Smooth muscle cell (in vitro differentiated cells): ENCODE measurements around the gene CAPN3. TPM values are rescaled to one million over a fixed set of nuclear protein-coding genes. Genes with fewer than 3 reads are reported as not detected.
A peak's percentile ranks its signal among the peaks of the same experiment; 100 is the strongest.

ENCODE experiments used
- DNase-seq: peaks from one replicate; lab custom pipeline; 2025; ENCODE audit not compliant: unreplicated experiment; lab: John Stamatoyannopoulos, UW
- H2AFZ ChIP-seq: fragments of 200-600 bp; sonication (generic); 2 replicates; pipeline ENCODE4 v1.6.0; 2016; ENCODE audit warnings: antibody characterized with exemption, low read depth, mild to moderate bottlenecking
- H3F3A ChIP-seq: fragments of 200-600 bp; sonication (generic); 2 replicates; pipeline ENCODE4 v1.6.0; 2017; ENCODE audit warnings: antibody characterized with exemption, low read depth
- H3K27ac ChIP-seq: fragments of 200-600 bp; sonication (generic); 2 replicates; pipeline ENCODE4 v1.5.1; 2016; ENCODE audit warnings: low read depth, mild to moderate bottlenecking
- H3K27me3 ChIP-seq: fragments of 200-600 bp; sonication (generic); 2 replicates; pipeline ENCODE4 v1.6.1; 2016; ENCODE audit warnings: low read depth, mild to moderate bottlenecking
- H3K36me3 ChIP-seq: fragments of 200-600 bp; sonication (generic); 2 replicates; pipeline ENCODE4 v1.5.1; 2016; ENCODE audit warnings: low read depth
- H3K4me1 ChIP-seq: fragments of 200-600 bp; sonication (generic); 2 replicates; pipeline ENCODE4 v1.5.1; 2016; ENCODE audit warnings: low read depth
- H3K4me2 ChIP-seq: fragments of 200-600 bp; sonication (generic); 2 replicates; pipeline ENCODE4 v1.6.0; 2016; ENCODE audit warnings: mild to moderate bottlenecking
- H3K4me3 ChIP-seq: fragments of 200-600 bp; sonication (generic); 2 replicates; pipeline ENCODE4 v1.5.1; 2016; ENCODE audit warnings: mild to moderate bottlenecking
- H3K79me2 ChIP-seq: fragments of 200-600 bp; sonication (generic); 2 replicates; pipeline ENCODE4 v1.6.0; 2016; ENCODE audit warnings: low read depth, mild to moderate bottlenecking
- H3K9ac ChIP-seq: fragments of 200-600 bp; sonication (generic); 2 replicates; pipeline ENCODE4 v1.6.0; 2016; ENCODE audit warnings: low read depth
- H3K9me3 ChIP-seq: fragments of 200-600 bp; sonication (generic); replicated peaks from 2 replicates; pipeline ENCODE4 v1.5.1; 2016; ENCODE audit warnings: low read depth
- H4K20me1 ChIP-seq: fragments of 200-600 bp; sonication (generic); 2 replicates; pipeline ENCODE4 v1.6.0; 2016; ENCODE audit warnings: low read depth
- whole genome bisulfite sequencing: methylation state at CpG from one replicate; pipeline ENCODE4 v1.1.7; 2016; ENCODE audit warnings: low lambda C conversion rate; 5-methylcytosine and 5-hydroxymethylcytosine counted together
- polyA plus RNA-seq: library from polyadenylated mRNA; unstranded; fragments of >200 nt; fragmentation: Nextera tagmentation; extraction: Ambion mirVana; gene quantifications from 2 replicates; pipeline ENCODE4 v1.2.1, GENCODE V29; 2016
- total RNA-seq: library from RNA; depleted of rRNA; stranded (reverse); fragments of >200 nt; gene quantifications from 2 replicates; pipeline ENCODE4 v1.2.3, GENCODE V29; 2014
- TF ChIP-seq, protein P1 (sequence below): fragments of 200-600 bp; sonication (generic); IDR thresholded peaks from 2 replicates; pipeline ENCODE4 v1.5.1; 2017; ENCODE audit warnings: borderline replicate concordance, mild to moderate bottlenecking, antibody characterized with exemption; ENCODE audit not compliant: insufficient read depth, poor library complexity, severe bottlenecking

CAPN3 gene
- total and polyA plus RNA-seq, 2 experiments from 2014 or later = 0.25 to 1.6 TPM

DNA sequence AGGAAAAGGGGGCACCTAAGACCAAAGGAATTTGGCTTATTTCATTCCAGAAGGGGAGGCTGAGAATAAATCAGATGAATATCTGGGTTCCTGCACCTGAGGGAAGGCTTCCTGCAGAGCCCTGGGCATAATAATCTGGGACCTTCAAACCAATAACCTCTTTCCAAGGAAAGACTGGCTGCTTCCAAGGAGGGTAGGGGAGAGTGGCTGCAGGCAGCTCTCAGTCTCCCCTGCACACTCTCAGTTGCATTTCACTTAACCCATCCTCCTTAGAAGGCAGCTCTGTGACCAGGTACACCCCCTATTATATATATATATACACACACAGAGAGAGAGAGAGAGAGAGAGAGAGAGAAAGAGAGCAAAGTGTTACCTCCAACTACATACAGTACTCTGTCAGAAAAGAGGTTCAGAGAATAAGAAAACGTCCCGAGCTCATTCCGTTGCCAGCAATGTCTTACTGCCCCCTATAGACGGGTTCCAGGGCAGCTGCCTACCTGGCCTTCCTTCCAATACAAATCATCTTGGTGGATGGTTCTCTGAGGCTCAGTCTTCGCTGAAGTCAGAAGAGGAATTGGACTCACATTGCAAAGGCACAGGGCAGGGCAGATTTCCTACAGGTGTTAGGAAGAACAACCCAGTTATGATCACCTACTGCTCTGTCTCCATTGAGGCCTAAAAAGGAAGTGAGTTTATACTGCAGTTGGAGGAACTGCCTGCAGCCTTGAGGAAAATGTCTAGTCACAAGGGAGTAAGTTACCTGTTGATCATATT, 26.1 kb downstream of the CAPN3 start:
- DNase-seq = no peak
- Histone ChIP-seq H4K20me1 (no peaks in the 10 kb centered on the region), H3K36me3 (no peaks in the 10 kb centered on the region), H3K4me3 (no peak overlapping the region), H3K4me1 (no peaks in the 10 kb centered on the region), H3K27ac (no peak overlapping the region), H3K4me2 (no peak overlapping the region), H3K79me2 (no peaks in the 10 kb centered on the region), H3K9ac (no peak overlapping the region), H3F3A (no peaks in the 10 kb centered on the region), H3K27me3 (no peaks in the 10 kb centered on the region), H2AFZ (no peak overlapping the region), H3K9me3 (no peaks in the 10 kb centered on the region)
- TF ChIP-seq, protein P1, sequence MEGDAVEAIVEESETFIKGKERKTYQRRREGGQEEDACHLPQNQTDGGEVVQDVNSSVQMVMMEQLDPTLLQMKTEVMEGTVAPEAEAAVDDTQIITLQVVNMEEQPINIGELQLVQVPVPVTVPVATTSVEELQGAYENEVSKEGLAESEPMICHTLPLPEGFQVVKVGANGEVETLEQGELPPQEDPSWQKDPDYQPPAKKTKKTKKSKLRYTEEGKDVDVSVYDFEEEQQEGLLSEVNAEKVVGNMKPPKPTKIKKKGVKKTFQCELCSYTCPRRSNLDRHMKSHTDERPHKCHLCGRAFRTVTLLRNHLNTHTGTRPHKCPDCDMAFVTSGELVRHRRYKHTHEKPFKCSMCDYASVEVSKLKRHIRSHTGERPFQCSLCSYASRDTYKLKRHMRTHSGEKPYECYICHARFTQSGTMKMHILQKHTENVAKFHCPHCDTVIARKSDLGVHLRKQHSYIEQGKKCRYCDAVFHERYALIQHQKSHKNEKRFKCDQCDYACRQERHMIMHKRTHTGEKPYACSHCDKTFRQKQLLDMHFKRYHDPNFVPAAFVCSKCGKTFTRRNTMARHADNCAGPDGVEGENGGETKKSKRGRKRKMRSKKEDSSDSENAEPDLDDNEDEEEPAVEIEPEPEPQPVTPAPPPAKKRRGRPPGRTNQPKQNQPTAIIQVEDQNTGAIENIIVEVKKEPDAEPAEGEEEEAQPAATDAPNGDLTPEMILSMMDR = peak; percentile 57
- WGBS = 23% methylated on average over 5 of the region's 5 CpGs

DNA sequence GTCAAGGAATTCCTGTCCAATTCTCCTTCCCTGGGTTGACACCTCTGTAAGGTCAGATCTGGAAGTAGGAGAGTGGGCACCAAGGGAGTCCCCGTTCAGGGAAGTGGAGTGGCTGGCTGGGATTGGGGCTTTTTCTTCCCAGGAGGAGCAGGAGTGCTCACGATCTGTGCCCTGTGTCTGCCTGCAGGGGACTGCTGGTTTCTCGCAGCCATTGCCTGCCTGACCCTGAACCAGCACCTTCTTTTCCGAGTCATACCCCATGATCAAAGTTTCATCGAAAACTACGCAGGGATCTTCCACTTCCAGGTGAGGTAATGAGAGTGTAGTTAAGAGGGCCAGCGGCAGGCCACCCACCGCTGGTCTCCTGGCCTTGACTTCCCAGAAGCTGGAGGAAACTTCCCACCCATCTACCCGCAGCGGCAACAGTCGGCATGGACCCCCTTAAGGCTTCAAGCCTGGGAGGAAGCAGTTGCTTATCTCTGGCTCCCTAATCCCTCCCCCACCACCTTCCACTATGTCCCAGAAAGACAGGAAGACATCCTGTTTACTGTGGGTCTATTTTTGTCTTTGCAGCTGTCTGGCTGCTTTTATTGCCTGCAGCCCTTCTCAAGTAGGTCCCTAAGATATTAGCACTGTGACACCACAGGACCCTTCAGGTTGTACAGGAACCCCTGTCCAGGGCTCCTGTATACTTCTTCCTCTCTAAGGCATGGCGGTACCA, 26.8 kb downstream of the CAPN3 start:
- no peaks in the 10 kb centered on the region for H3K36me3 ChIP-seq
- H3K4me1 ChIP-seq = no peaks in the 10 kb centered on the region
- H2AFZ ChIP-seq = no peak overlapping the region
- TF ChIP-seq, protein P1 = no peak
- no peaks in the 10 kb centered on the region for H3K9me3 ChIP-seq
- H4K20me1 ChIP-seq = no peaks in the 10 kb centered on the region
- H3K27me3 ChIP-seq = no peaks in the 10 kb centered on the region
- no peak overlapping the region for H3K4me2 ChIP-seq
- H3F3A ChIP-seq = no peaks in the 10 kb centered on the region
- H3K27ac ChIP-seq = no peak overlapping the region
- no peak overlapping the region for H3K9ac ChIP-seq
- no peak overlapping the region for H3K4me3 ChIP-seq
- H3K79me2 ChIP-seq = no peaks in the 10 kb centered on the region
- WGBS = 71% methylated on average over 12 of the region's 12 CpGs
- no peak for DNase-seq

DNA sequence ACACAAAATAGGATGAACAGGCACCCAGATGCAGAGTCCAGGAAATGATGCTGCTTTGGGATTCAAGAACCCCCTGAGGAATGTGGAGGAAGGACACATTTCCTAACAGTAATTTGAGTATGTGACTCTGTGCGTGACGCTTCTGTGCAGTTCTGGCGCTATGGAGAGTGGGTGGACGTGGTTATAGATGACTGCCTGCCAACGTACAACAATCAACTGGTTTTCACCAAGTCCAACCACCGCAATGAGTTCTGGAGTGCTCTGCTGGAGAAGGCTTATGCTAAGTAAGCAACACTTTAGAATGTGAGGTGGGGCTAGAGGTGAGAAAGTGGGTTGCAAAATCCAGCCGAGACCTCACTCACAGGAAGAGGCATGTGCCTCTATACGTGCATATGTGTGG, 28.3 kb downstream of the CAPN3 start:
- Histone ChIP-seq H3K4me3 (no peak overlapping the region), H3K79me2 (no peaks in the 10 kb centered on the region), H3F3A (no peaks in the 10 kb centered on the region), H3K9me3 (no peaks in the 10 kb centered on the region), H3K27me3 (no peaks in the 10 kb centered on the region), H3K9ac (no peak overlapping the region), H3K36me3 (no peaks in the 10 kb centered on the region), H2AFZ (no peak overlapping the region), H3K4me2 (no peak overlapping the region), H3K4me1 (no peaks in the 10 kb centered on the region), H4K20me1 (no peaks in the 10 kb centered on the region), H3K27ac (no peak overlapping the region)
- 77% methylated on average over 8 of the region's 8 CpGs for WGBS
- no peak for DNase-seq
- TF ChIP-seq, protein P1 = no peak
